Measurements from ENCODE around the gene CAMTA1. TPM values are rescaled to one million over a fixed set of nuclear protein-coding genes. Genes with fewer than 3 reads are reported as not detected.

CAMTA1 gene
- polyA plus RNA-seq, 1 donor (not counting 4 experiments of a cell fraction or from before 2014, with no cell fraction given): 51.4 TPM

GRCh38 chr1:7070389-7071029 lies 285.3 kb downstream of the CAMTA1 start:
- H3K9me1 ChIP-seq (ENCODE audit: control insufficient read depth, extremely low read depth, insufficient read depth, low read length): no peaks in the 10 kb centered on the region
- H3K9me3 ChIP-seq (ENCODE audit: control insufficient read depth, low read depth, low read length): no peaks in the 10 kb centered on the region
- no peaks in the 10 kb centered on the region for H3K36me3 ChIP-seq (ENCODE audit: control insufficient read depth in 2 of 2, extremely low read depth in 1 of 2, insufficient read depth in 2 of 2, low read length in 2 of 2)
- H3K27me3 ChIP-seq (ENCODE audit: control insufficient read depth, extremely low read depth, insufficient read depth, low read length): peaks cover 7% of the 10 kb centered on the region
- H2AFZ ChIP-seq (ENCODE audit: control insufficient read depth, low read length): no peak overlapping the region
- dilution Hi-C loops (cut with MboI; ENCODE audit: extremely low pct_ligation_motif_present, low sequenced_read_pairs): no loop called here
- peak overlapping the region in 2 of 3 experiments; percentile 43 to 44 for H3K4me3 ChIP-seq (ENCODE audit: control insufficient read depth in 2 of 3, extremely low read depth in 1 of 3, insufficient read depth in 2 of 3, low read depth in 1 of 3, low read length in 3 of 3)
- H3K4me1 ChIP-seq (ENCODE audit: control insufficient read depth, extremely low read depth, insufficient read depth, low read length): peaks cover 2% of the 10 kb centered on the region
- FAIRE-seq: peak; percentile 74
- H3K4me2 ChIP-seq (ENCODE audit: control insufficient read depth, extremely low read depth, insufficient read depth, low read depth, low read length): peak overlapping the region; percentile 78
- H3K27ac ChIP-seq (ENCODE audit: control insufficient read depth, insufficient read depth, low read length): no peak overlapping the region
- H4K20me1 ChIP-seq (ENCODE audit: control insufficient read depth, extremely low read depth, insufficient read depth, low read length): no peaks in the 10 kb centered on the region
- no peak overlapping the region for H3K9ac ChIP-seq (ENCODE audit: control insufficient read depth, extremely low read depth, insufficient read depth, low read length)
- no peaks in the 10 kb centered on the region for H3K79me2 ChIP-seq (ENCODE audit: control insufficient read depth, insufficient read depth, low read length)
- TF ChIP-seq EZH2 (IDR thresholded peaks at IDR 0.05; ENCODE audit: low read length): no peak
- peak; percentile 82 to 95 (median 90) for TF ChIP-seq CTCF (optimal IDR thresholded peaks at IDR 0.05 in 1 of 3, IDR thresholded peaks at IDR 0.05 in 1 of 3, conservative IDR thresholded peaks at IDR 0.05 in 1 of 3; ENCODE audit: extremely low read depth in 1 of 3, insufficient read depth in 2 of 3, low read length in 3 of 3)
- no peak for DNase-seq (ENCODE audit: low read depth, low spot score)

DNA sequence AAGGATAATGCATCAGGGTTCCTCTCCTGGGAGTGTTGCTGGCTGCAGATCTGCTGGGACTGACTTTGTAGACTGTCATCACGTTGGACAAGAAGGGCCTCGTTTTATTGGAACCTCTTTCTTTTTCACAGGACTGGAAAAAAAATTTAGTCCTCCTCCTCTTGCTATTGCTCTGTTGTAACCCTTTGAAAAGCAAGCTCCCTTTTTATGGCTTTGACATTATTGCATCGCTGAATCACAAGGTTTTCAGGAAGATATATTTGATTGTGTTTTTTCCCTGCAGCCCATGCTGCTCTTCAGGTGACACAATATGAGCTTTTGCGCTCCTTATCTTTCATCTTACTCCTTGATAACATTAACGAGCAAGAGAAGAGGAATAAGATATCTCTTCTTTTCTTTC lies 290.9 kb downstream of the CAMTA1 start:
- FAIRE-seq (no peak), DNase-seq (ENCODE audit: low read depth, low spot score) (no peak)
- Histone ChIP-seq H3K9me3 (ENCODE audit: control insufficient read depth, low read depth, low read length) (no peaks in the 10 kb centered on the region), H3K4me1 (ENCODE audit: control insufficient read depth, extremely low read depth, insufficient read depth, low read length) (no peaks in the 10 kb centered on the region), H3K79me2 (ENCODE audit: control insufficient read depth, insufficient read depth, low read length) (no peaks in the 10 kb centered on the region), H3K9ac (ENCODE audit: control insufficient read depth, extremely low read depth, insufficient read depth, low read length) (no peak overlapping the region), H3K9me1 (ENCODE audit: control insufficient read depth, extremely low read depth, insufficient read depth, low read length) (no peaks in the 10 kb centered on the region), H3K4me2 (ENCODE audit: control insufficient read depth, extremely low read depth, insufficient read depth, low read depth, low read length) (no peak overlapping the region), H2AFZ (ENCODE audit: control insufficient read depth, low read length) (no peak overlapping the region), H3K27ac (ENCODE audit: control insufficient read depth, insufficient read depth, low read length) (no peak overlapping the region), H3K4me3 (ENCODE audit: control insufficient read depth in 2 of 3, extremely low read depth in 1 of 3, insufficient read depth in 2 of 3, low read depth in 1 of 3, low read length in 3 of 3) (no peak overlapping the region), H3K36me3 (ENCODE audit: control insufficient read depth in 2 of 2, extremely low read depth in 1 of 2, insufficient read depth in 2 of 2, low read length in 2 of 2) (no peaks in the 10 kb centered on the region), H4K20me1 (ENCODE audit: control insufficient read depth, extremely low read depth, insufficient read depth, low read length) (no peaks in the 10 kb centered on the region), H3K27me3 (ENCODE audit: control insufficient read depth, extremely low read depth, insufficient read depth, low read length) (no peaks in the 10 kb centered on the region)
- TF ChIP-seq CTCF (optimal IDR thresholded peaks at IDR 0.05 in 1 of 3, IDR thresholded peaks at IDR 0.05 in 1 of 3, conservative IDR thresholded peaks at IDR 0.05 in 1 of 3; ENCODE audit: extremely low read depth in 1 of 3, insufficient read depth in 2 of 3, low read length in 3 of 3) (no peak), EZH2 (IDR thresholded peaks at IDR 0.05; ENCODE audit: low read length) (no peak)
- dilution Hi-C loops (cut with MboI; ENCODE audit: extremely low pct_ligation_motif_present, low sequenced_read_pairs): no loop called here

All from keratinocyte (primary cell).